Measurements from ENCODE around the gene SLC35F3. TPM values are rescaled to one million over a fixed set of nuclear protein-coding genes. Genes with fewer than 3 reads are reported as not detected.
A peak's percentile ranks its signal among the peaks of the same experiment; 100 is the strongest.

Gene SLC35F3
- total and polyA plus RNA-seq, 2 experiments from 2014 or later: 1.0 to 3.2 TPM

GRCh38 chr1:234226819-234227165, 322.3 kb downstream of the SLC35F3 start:
- Histone ChIP-seq H3K4me1 (ENCODE audit: insufficient read depth) (peaks cover 20% of the 10 kb centered on the region), H3K4me3 (no peak overlapping the region), H3F3A (replicated peaks; ENCODE audit: low read depth) (no peaks in the 10 kb centered on the region), H3K9me2 (ENCODE audit: insufficient read depth) (no peaks in the 10 kb centered on the region), H4K20me1 (replicated peaks; ENCODE audit: insufficient read depth) (no peaks in the 10 kb centered on the region), H3K27ac (ENCODE audit: low read depth) (no peak overlapping the region), H3K79me2 (replicated peaks; ENCODE audit: insufficient read depth) (no peaks in the 10 kb centered on the region), H3K36me3 (ENCODE audit: insufficient read depth) (no peaks in the 10 kb centered on the region), H3K4me2 (peak overlapping the region; percentile 10; the same call in 1 of the 2 replicates), H3K27me3 (ENCODE audit: insufficient read depth) (no peaks in the 10 kb centered on the region), H2AFZ (no peak overlapping the region)
- Mint-ChIP-seq H3K27me3 (ENCODE audit: insufficient read depth, low read depth, poor library complexity) (peaks cover 9% of the 10 kb centered on the region), H3K9me3 (no peaks in the 10 kb centered on the region), H3K27ac (no peak overlapping the region), H3K4me3 (no peak overlapping the region), H3K4me1 (peaks cover 39% of the 10 kb centered on the region), H3K36me3 (ENCODE audit: low read depth) (no peaks in the 10 kb centered on the region)
- ATAC-seq (no peak), DNase-seq (ENCODE audit: low spot score) (no peak)
- TF ChIP-seq ZNF462 (CRISPR knock-in tag; IDR thresholded peaks at IDR 0.05): no peak
- no peak for TF ChIP-seq POLR2AphosphoS5 (IDR thresholded peaks at IDR 0.05; ENCODE audit: low read depth)
- no peak for TF ChIP-seq NANOG (IDR thresholded peaks at IDR 0.05; ENCODE audit: borderline replicate concordance)
- no peak for TF ChIP-seq CREB1 (CRISPR knock-in tag; IDR thresholded peaks at IDR 0.05; ENCODE audit: low read depth)
- no peak for TF ChIP-seq REST (IDR thresholded peaks at IDR 0.05; ENCODE audit: unreplicated experiment)
